Suprapubic skin (tissue), 3 donors: Measurements from ENCODE around the gene RRBP1.

Experiments
- CTCF ChIP-seq, 2 donors: fragments of 200-600 bp in 1 of 2; fragments of 450-650 bp in 1 of 2; sonication (generic) in 1 of 2; IDR thresholded peaks; one replicate each; pipeline ENCODE4 v1.5.1; 2016 to 2019; ENCODE audit warnings: antibody characterized with exemption in 2 of 2, mild to moderate bottlenecking in 1 of 2, moderate library complexity in 1 of 2
- POLR2A ChIP-seq, 2 donors: fragments of 450-650 bp; IDR thresholded peaks; one replicate each; pipeline ENCODE4 v1.6.1; 2017; ENCODE audit warnings: antibody characterized with exemption in 2 of 2, mild to moderate bottlenecking in 2 of 2, moderate library complexity in 2 of 2

GRCh38 chr20:17612287-17612991 is 69.6 kb downstream of the RRBP1 start:
- TF ChIP-seq CTCF (IDR thresholded peaks at IDR 0.05) (no peak), POLR2A (IDR thresholded peaks at IDR 0.05) (no peak)
